HL-60 (cell line): ENCODE measurements around the gene GRIA1.

Experiments used
- DNase-seq, 2 experiments: peaks; one replicate each; pipeline ENCODE4 v3.0.0-alpha.2; 2010 to 2020; ENCODE audit warnings: low read depth in 1 of 2, low spot score in 1 of 2
- H3K27ac ChIP-seq: fragments of 250-450 bp; sonication (Bioruptor Pico); replicated peaks from 2 replicates; pipeline ENCODE4 v1.5.1; 2020; ENCODE audit warnings: mild to moderate bottlenecking, moderate library complexity
- H3K27me3 ChIP-seq: fragments of 250-450 bp; sonication (Bioruptor Pico); 2 replicates; pipeline ENCODE4 v1.5.1; 2021; ENCODE audit warnings: mild to moderate bottlenecking, moderate library complexity; ENCODE audit not compliant: insufficient read depth, poor library complexity, severe bottlenecking
- H3K4me3 ChIP-seq: replicated peaks from 2 replicates; pipeline ENCODE4 v1.5.1; 2011; ENCODE audit warnings: mild to moderate bottlenecking, control low read depth, low read length; ENCODE audit not compliant: insufficient read depth
- GABPA ChIP-seq: IDR thresholded peaks from 2 replicates; pipeline ENCODE4 v1.6.1; 2012; ENCODE audit warnings: low read depth
- POLR2AphosphoS5 ChIP-seq: IDR thresholded peaks from 2 replicates; pipeline ENCODE4 v1.6.1; 2012; ENCODE audit warnings: low read depth
- REST ChIP-seq: IDR thresholded peaks from 2 replicates; pipeline ENCODE4 v1.6.1; 2012; ENCODE audit warnings: low read depth; ENCODE audit not compliant: insufficient replicate concordance
- SPI1 ChIP-seq: IDR thresholded peaks from 2 replicates; pipeline ENCODE4 v1.6.1; 2012; ENCODE audit warnings: low read depth, mild to moderate bottlenecking, borderline replicate concordance
- TF ChIP-seq, protein P1 (sequence below): IDR thresholded peaks from one replicate; pipeline ENCODE4 v1.5.1; 2011; ENCODE audit warnings: low read length, control low read depth, inconsistent platforms; ENCODE audit not compliant: insufficient read depth

The GRIA1 gene

DNA sequence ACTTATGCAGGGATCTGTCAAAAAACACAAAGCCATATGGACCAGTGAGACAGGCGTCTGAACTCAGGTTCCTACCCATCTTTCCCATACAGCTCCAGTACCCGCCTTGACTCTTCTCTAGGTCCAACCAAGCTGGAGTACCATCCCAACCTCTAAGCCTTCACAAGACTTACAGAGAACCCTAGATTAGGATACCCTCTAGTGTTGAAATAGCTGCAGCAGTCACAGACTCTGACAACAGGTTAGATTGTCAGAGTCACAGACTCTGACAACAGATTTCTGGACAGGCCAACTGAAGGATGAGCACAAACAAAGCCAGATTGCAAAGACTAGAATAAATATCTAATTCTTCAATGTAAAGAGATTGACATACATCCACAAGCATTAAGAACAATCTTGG, 266.1 kb downstream of the GRIA1 start:
- no peaks in the 10 kb centered on the region for H3K27me3 ChIP-seq
- no peak overlapping the region for H3K4me3 ChIP-seq
- no peak overlapping the region for H3K27ac ChIP-seq
- DNase-seq: no peak
- TF ChIP-seq REST (no peak), GABPA (no peak), SPI1 (no peak), POLR2AphosphoS5 (no peak)
- TF ChIP-seq, protein P1, sequence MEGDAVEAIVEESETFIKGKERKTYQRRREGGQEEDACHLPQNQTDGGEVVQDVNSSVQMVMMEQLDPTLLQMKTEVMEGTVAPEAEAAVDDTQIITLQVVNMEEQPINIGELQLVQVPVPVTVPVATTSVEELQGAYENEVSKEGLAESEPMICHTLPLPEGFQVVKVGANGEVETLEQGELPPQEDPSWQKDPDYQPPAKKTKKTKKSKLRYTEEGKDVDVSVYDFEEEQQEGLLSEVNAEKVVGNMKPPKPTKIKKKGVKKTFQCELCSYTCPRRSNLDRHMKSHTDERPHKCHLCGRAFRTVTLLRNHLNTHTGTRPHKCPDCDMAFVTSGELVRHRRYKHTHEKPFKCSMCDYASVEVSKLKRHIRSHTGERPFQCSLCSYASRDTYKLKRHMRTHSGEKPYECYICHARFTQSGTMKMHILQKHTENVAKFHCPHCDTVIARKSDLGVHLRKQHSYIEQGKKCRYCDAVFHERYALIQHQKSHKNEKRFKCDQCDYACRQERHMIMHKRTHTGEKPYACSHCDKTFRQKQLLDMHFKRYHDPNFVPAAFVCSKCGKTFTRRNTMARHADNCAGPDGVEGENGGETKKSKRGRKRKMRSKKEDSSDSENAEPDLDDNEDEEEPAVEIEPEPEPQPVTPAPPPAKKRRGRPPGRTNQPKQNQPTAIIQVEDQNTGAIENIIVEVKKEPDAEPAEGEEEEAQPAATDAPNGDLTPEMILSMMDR: no peak

DNA sequence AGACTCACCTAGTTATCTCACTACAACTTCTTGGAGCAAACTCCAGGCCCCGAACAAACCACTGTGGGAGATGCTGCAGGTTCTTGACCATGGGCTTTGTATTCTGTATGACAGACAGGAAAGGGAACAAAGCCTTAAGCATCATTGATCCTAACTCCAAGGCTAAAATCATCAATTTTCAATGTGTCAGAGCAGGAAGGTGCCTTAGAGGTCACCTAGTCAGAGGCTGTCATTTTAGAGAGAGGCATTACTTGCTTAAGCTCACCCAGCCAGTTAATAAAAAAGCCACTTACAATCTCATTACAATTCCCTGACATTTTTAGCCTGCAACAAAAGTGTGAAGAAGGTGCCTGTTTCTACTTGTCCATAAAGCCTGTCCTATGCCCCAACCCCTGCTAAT, 275.5 kb downstream of the GRIA1 start:
- no peaks in the 10 kb centered on the region for H3K27me3 ChIP-seq
- H3K27ac ChIP-seq: no peak overlapping the region
- no peak overlapping the region for H3K4me3 ChIP-seq
- no peak for DNase-seq
- no peak for TF ChIP-seq REST
- TF ChIP-seq POLR2AphosphoS5: no peak
- TF ChIP-seq GABPA: no peak
- TF ChIP-seq, protein P1: no peak
- TF ChIP-seq SPI1: no peak

DNA sequence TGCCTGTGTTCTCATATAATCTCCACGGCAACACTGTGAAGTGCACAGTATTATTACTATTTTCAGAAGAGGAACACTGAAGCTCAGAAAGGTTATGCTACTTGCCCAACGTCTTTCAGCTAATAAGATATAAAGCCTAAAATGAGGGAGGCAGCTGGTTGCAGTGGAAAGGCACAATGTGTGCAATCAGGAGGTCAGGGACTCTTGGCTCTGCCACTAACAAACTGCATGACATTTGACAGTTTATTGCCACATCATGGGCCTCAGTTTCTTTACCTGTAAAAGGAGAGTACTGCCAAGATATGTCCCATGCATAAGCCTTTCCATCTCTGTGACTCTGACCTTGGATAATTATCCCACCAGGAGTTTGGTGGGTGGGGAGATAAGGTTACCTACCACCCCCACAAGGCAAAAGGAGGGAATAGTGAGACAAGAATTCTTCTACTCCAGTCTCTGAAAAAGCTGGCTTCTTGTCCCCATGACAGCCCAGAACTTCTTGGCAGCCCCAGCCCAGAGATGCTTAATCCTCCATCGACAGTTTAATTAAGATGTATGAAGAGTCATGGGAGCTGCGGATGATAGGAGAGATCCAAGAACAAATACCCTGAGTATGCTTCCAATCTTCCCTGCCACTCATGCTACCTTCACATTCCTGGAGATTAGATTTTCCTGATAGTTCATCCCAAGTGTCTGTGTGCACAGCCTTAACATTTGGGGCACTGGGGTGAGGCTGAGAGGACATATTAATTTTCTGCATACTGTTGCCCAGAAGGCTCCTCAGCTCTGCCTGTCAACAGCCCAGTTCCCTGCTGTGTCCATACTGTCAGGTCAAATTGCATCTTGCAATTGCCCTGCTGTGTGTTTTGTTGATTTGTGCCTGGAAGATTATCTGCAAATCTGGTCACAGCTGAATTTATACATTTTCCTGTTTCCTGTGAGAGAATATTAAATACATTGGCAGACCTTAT, 277.0 kb downstream of the GRIA1 start:
- no peak for DNase-seq
- no peak for TF ChIP-seq REST
- no peak for TF ChIP-seq GABPA
- TF ChIP-seq, protein P1: no peak
- TF ChIP-seq SPI1: no peak
- TF ChIP-seq POLR2AphosphoS5: no peak
- H3K4me3 ChIP-seq: no peak overlapping the region
- no peaks in the 10 kb centered on the region for H3K27me3 ChIP-seq
- no peak overlapping the region for H3K27ac ChIP-seq
